Muscle layer of duodenum (tissue), 2 donors: ENCODE results near the gene ANP32D.
"Not testable (repeated sequence)": the region's sequence is repeated elsewhere in the genome, so short reads cannot be mapped to it uniquely, and the experiment has no call there.

Source experiments
- H3K27ac ChIP-seq: one replicate; pipeline ENCODE4 v1.7.0; 2013; ENCODE audit warnings: mild to moderate bottlenecking, low read length
- H3K27me3 ChIP-seq: one replicate; pipeline ENCODE4 v1.7.0; 2013; ENCODE audit warnings: low read depth, mild to moderate bottlenecking, control low read depth, low read length
- H3K36me3 ChIP-seq, 2 donors: one replicate each; pipeline ENCODE4 v1.7.0; 2013; ENCODE audit warnings: low read length in 2 of 2, control low read depth in 1 of 2, mild to moderate bottlenecking in 1 of 2; ENCODE audit not compliant: insufficient read depth in 2 of 2, control insufficient read depth in 1 of 2
- H3K4me1 ChIP-seq, 2 donors: one replicate each; pipeline ENCODE4 v1.7.0; 2013; ENCODE audit warnings: low read length in 2 of 2, mild to moderate bottlenecking in 2 of 2, control low read depth in 1 of 2, moderate library complexity in 1 of 2; ENCODE audit not compliant: insufficient read depth in 2 of 2, control insufficient read depth in 1 of 2
- H3K4me3 ChIP-seq, 2 donors: one replicate each; pipeline ENCODE4 v1.7.0; 2013; ENCODE audit warnings: low read length in 2 of 2, low read depth in 1 of 2, mild to moderate bottlenecking in 1 of 2
- H3K9me3 ChIP-seq, 2 donors: one replicate each; pipeline ENCODE4 v1.7.0; 2013; ENCODE audit warnings: low read length in 2 of 2, control low read depth in 1 of 2, mild to moderate bottlenecking in 1 of 2; ENCODE audit not compliant: control insufficient read depth in 1 of 2
- donor health status: healthy.

ANP32D gene

DNA sequence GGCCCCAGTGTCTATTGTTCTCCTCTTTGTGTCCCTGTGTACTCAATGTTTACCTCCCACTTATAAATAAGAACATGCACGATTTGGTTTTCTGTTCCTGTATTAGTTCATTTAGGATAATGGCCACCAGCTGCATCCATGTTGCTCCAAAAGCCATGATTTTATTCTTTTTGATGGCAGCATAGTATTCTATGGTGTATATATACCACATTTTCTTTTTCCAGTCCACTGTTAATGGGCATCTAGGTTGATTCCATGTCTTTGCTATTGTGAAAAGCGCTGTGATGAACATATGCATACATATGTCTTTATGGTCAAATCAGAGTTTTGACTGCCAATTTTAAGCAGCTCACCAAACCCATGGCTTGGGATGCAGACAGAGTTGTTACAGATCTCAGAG, 17.2 kb upstream of the ANP32D start:
- H3K27ac ChIP-seq: no peak overlapping the region
- H3K4me3 ChIP-seq: no peak overlapping the region
- H3K36me3 ChIP-seq: no peaks in the 10 kb centered on the region
- no peaks in the 10 kb centered on the region for H3K27me3 ChIP-seq
- no peaks in the 10 kb centered on the region for H3K4me1 ChIP-seq
- no peaks in the 10 kb centered on the region for H3K9me3 ChIP-seq

DNA sequence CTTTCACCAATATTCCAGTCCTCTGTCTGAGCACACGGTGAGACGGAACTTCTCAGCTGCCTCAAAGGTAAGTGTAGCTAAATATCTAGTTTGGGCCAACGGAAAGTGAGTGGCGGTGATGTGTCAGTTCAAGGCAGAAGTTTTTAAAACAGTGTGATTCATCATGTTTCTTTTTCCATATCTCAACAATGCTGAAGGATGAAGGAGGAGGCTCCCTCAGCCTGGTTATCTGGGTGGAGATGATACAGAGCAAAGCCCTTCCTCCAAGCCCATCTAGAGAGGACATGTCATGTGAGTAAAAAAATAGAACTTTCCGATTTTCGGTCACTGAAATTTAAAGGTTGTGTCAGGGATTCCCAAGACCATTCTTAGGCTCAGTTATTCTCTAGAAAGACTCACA, 13.1 kb upstream of the ANP32D start:
- Histone ChIP-seq H3K9me3 (no peaks in the 10 kb centered on the region), H3K27ac (no peak overlapping the region), H3K4me1 (no peaks in the 10 kb centered on the region), H3K36me3 (no peaks in the 10 kb centered on the region), H3K4me3 (no peak overlapping the region), H3K27me3 (no peaks in the 10 kb centered on the region)

- H3K4me1 ChIP-seq, H3K4me3 ChIP-seq, H3K27ac ChIP-seq, H3K36me3 ChIP-seq, H3K27me3 ChIP-seq: not testable (repeated sequence)
- H3K9me3 ChIP-seq: peaks cover 0 to 19% of the 10 kb centered on the region in 2 donors
Observed at GRCh38 chr12:48469027-48469426, 3.3 kb upstream of the ANP32D start.

DNA sequence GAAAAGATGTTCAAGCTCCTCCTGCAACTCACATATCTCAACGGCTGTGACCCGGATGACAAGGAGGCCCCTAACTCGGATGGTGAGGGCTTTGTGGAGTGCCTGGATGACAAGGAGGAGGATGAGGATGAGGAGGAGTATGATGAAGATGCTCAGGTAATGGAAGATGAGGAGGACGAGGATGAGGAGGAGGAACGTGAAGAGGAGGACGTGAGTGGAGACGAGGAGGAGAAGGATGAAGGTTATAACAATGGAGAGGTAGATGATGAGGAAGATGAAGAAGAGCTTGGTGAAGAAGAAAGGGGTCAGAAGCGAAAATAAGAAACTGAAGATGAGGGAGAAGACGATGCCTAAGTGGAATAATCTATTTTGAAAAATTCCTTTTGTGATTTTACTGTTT, 702 bp downstream of the ANP32D start:
- Histone ChIP-seq H3K4me3 (no peak overlapping the region), H3K4me1 (no peaks in the 10 kb centered on the region), H3K36me3 (no peaks in the 10 kb centered on the region), H3K27me3 (no peaks in the 10 kb centered on the region), H3K9me3 (peaks cover 0 to 16% of the 10 kb centered on the region in 2 donors), H3K27ac (no peak overlapping the region)

GRCh38 chr12:48474497-48474896, 2.1 kb downstream of the ANP32D start:
- not testable (repeated sequence) for H3K4me1 ChIP-seq, H3K4me3 ChIP-seq, H3K9me3 ChIP-seq, H3K36me3 ChIP-seq, H3K27me3 ChIP-seq, H3K27ac ChIP-seq

DNA sequence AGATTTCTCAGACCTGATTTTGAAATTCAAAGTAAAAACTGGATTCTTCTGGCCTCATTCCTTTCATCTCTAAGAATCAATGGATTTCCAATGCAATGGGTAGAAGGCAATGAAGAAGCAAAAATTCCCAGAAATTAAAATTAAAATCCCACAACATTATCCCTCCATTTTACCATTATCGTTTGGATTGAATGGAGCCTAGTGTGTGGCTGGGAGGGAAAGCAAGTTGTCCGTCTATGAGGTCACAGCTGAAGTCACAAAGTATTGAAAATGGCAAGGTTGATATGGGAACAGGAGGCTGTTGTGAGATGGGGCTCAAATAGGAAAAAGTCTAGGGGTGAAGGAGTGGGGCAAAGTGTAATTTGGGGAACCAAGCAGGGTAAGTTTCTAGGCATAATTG, 9.8 kb downstream of the ANP32D start, which contains the start of gene C12orf54:
C12orf54 (plus strand) TSS at position 301 of the 400 bp plus-strand sequence. CDS start 799 bp downstream, outside the sequence.
- no peaks in the 10 kb centered on the region for H3K4me1 ChIP-seq
- no peak within 1 kb of the TSS for H3K27ac ChIP-seq
- no peaks in the 10 kb centered on the region for H3K9me3 ChIP-seq
- H3K36me3 ChIP-seq: no peaks in the 10 kb centered on the region
- H3K4me3 ChIP-seq: no peak within 1 kb of the TSS
- no peaks in the 10 kb centered on the region for H3K27me3 ChIP-seq

- Histone ChIP-seq H3K4me1 (no peaks in the 10 kb centered on the region), H3K36me3 (no peaks in the 10 kb centered on the region), H3K27ac (no peak overlapping the region), H3K9me3 (no peaks in the 10 kb centered on the region), H3K4me3 (no peak overlapping the region), H3K27me3 (no peaks in the 10 kb centered on the region)
Observed at GRCh38 chr12:48482930-48483329, 10.6 kb downstream of the ANP32D start.

DNA sequence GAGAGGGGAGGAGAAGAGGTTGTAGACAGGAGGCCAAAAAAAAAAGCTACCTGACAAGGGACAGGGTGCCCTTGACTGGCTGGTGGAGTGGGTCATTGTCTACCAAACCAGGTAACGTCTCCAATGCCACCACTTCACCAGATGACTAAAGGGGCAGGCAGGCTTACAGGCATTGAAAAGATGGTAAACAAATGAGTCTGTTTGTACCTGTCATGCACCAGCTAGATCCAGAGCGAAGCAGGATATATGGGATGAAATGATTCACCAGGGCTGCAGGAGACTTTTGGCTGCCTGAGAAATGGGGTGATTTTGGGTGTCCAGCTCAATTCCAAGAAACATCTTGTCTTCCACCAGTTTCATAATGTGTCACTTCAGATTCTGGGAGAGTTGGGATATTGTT, 13.9 kb downstream of the ANP32D start:
- no peak overlapping the region for H3K27ac ChIP-seq
- H3K4me1 ChIP-seq: no peaks in the 10 kb centered on the region
- H3K9me3 ChIP-seq: no peaks in the 10 kb centered on the region
- H3K4me3 ChIP-seq: no peak overlapping the region
- H3K36me3 ChIP-seq: no peaks in the 10 kb centered on the region
- H3K27me3 ChIP-seq: no peaks in the 10 kb centered on the region

- Histone ChIP-seq H3K27me3 (no peaks in the 10 kb centered on the region), H3K27ac (no peak overlapping the region), H3K9me3 (no peaks in the 10 kb centered on the region), H3K4me3 (no peak overlapping the region), H3K4me1 (no peaks in the 10 kb centered on the region), H3K36me3 (no peaks in the 10 kb centered on the region)
Observed at GRCh38 chr12:48486679-48487078, 14.3 kb downstream of the ANP32D start.

GRCh38 chr12:48489012-48489411, 16.7 kb downstream of the ANP32D start:
- Histone ChIP-seq H3K4me3 (no peak overlapping the region), H3K36me3 (no peaks in the 10 kb centered on the region), H3K27me3 (no peaks in the 10 kb centered on the region), H3K4me1 (no peaks in the 10 kb centered on the region), H3K27ac (no peak overlapping the region), H3K9me3 (no peaks in the 10 kb centered on the region)

- H3K27ac ChIP-seq, H3K9me3 ChIP-seq, H3K4me3 ChIP-seq, H3K36me3 ChIP-seq, H3K4me1 ChIP-seq, H3K27me3 ChIP-seq: not testable (repeated sequence)
Observed at GRCh38 chr12:48489456-48489855, 17.1 kb downstream of the ANP32D start.

- H3K27me3 ChIP-seq, H3K9me3 ChIP-seq, H3K4me1 ChIP-seq, H3K4me3 ChIP-seq, H3K36me3 ChIP-seq, H3K27ac ChIP-seq: not testable (repeated sequence)
Observed at GRCh38 chr12:48500281-48500680, 27.9 kb downstream of the ANP32D start.
